ENCODE data around the gene NDUFAF4.

The NDUFAF4 gene

DNA sequence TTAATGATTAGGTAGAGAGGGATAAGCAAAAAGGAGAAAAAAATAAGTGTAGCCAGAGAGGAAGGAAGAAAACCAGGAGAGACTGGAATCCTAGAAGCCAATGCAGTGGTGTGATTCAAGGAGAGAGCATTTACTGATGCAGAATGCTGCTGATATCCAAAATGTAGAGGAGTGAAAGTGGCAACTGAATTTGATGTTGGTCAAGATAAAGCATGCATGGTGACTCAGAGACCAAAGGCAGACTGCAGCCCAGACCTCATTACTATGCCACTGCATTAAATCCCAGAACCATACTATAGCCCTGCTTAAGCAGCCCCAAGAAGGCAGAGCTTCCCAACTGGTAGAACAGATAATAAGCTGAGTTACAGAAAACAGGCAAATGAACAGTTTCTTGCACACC, 42.6 kb upstream of the NDUFAF4 start (continued):
- TF ChIP-seq ZNF184 (tag by site-specific recombination; IDR thresholded peaks at IDR 0.05), result no peak
- TF ChIP-seq, protein P1, sequence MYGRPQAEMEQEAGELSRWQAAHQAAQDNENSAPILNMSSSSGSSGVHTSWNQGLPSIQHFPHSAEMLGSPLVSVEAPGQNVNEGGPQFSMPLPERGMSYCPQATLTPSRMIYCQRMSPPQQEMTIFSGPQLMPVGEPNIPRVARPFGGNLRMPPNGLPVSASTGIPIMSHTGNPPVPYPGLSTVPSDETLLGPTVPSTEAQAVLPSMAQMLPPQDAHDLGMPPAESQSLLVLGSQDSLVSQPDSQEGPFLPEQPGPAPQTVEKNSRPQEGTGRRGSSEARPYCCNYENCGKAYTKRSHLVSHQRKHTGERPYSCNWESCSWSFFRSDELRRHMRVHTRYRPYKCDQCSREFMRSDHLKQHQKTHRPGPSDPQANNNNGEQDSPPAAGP (tag by site-specific recombination; IDR thresholded peaks at IDR 0.05), result no peak
- no peak for TF ChIP-seq ZNF155 (tag by site-specific recombination; IDR thresholded peaks at IDR 0.05)
- no peak for TF ChIP-seq ZNF473 (tag by site-specific recombination; IDR thresholded peaks at IDR 0.05)
- TF ChIP-seq ZNF341 (tag by site-specific recombination; IDR thresholded peaks at IDR 0.05; ENCODE audit: low read depth), result no peak
- TF ChIP-seq, protein P2, sequence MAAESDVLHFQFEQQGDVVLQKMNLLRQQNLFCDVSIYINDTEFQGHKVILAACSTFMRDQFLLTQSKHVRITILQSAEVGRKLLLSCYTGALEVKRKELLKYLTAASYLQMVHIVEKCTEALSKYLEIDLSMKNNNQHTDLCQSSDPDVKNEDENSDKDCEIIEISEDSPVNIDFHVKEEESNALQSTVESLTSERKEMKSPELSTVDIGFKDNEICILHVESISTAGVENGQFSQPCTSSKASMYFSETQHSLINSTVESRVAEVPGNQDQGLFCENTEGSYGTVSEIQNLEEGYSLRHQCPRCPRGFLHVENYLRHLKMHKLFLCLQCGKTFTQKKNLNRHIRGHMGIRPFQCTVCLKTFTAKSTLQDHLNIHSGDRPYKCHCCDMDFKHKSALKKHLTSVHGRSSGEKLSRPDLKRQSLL (tag by site-specific recombination; IDR thresholded peaks at IDR 0.05), result no peak
- TF ChIP-seq, protein P3, sequence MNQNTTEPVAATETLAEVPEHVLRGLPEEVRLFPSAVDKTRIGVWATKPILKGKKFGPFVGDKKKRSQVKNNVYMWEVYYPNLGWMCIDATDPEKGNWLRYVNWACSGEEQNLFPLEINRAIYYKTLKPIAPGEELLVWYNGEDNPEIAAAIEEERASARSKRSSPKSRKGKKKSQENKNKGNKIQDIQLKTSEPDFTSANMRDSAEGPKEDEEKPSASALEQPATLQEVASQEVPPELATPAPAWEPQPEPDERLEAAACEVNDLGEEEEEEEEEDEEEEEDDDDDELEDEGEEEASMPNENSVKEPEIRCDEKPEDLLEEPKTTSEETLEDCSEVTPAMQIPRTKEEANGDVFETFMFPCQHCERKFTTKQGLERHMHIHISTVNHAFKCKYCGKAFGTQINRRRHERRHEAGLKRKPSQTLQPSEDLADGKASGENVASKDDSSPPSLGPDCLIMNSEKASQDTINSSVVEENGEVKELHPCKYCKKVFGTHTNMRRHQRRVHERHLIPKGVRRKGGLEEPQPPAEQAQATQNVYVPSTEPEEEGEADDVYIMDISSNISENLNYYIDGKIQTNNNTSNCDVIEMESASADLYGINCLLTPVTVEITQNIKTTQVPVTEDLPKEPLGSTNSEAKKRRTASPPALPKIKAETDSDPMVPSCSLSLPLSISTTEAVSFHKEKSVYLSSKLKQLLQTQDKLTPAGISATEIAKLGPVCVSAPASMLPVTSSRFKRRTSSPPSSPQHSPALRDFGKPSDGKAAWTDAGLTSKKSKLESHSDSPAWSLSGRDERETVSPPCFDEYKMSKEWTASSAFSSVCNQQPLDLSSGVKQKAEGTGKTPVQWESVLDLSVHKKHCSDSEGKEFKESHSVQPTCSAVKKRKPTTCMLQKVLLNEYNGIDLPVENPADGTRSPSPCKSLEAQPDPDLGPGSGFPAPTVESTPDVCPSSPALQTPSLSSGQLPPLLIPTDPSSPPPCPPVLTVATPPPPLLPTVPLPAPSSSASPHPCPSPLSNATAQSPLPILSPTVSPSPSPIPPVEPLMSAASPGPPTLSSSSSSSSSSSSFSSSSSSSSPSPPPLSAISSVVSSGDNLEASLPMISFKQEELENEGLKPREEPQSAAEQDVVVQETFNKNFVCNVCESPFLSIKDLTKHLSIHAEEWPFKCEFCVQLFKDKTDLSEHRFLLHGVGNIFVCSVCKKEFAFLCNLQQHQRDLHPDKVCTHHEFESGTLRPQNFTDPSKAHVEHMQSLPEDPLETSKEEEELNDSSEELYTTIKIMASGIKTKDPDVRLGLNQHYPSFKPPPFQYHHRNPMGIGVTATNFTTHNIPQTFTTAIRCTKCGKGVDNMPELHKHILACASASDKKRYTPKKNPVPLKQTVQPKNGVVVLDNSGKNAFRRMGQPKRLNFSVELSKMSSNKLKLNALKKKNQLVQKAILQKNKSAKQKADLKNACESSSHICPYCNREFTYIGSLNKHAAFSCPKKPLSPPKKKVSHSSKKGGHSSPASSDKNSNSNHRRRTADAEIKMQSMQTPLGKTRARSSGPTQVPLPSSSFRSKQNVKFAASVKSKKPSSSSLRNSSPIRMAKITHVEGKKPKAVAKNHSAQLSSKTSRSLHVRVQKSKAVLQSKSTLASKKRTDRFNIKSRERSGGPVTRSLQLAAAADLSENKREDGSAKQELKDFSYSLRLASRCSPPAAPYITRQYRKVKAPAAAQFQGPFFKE (tag by site-specific recombination; IDR thresholded peaks at IDR 0.05; ENCODE audit: borderline replicate concordance), result no peak

DNA sequence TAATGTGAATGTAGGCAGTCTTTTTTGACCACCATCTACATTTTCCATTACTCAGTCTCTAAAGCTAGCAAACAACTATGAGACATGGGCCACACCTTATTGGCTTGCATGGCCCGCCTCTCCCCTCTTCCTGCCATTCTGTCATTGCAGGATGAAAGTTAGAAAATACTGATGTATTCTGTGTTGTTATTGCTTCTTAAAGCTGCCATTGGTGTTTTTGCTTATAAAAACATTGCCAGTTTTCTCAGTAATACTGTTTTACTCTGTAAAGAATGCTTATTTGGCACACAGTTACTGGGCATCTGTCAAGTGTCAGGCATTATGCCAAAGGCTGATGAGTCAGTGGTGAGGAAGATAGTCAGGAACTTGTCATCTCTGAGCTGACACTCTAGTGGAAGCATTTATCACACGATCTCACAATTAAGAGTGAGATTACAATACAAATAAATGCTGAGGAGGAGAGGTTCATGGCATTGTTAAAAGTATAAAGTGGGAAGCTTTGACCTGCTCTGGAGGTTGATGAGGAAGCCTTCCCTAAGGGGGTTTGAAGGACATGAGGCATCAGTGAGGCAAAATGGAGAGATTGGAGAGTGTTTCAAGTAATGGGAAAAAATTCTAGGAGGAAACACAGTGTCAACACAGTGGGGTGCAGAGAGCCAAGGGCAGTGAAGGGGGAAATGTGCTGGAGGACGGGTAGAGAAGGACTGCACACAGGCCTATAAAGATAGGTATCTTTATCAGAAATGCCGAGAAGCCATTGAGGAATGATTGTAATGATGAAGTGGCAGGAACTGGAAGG, 41.5 kb upstream of the NDUFAF4 start:
- Histone ChIP-seq H3K27ac (ENCODE audit: extremely low read depth, low read depth, low read length) (peak overlapping the region; percentile 32), H3K36me3 (ENCODE audit: control insufficient read depth in 2 of 2, insufficient read depth in 1 of 2, low read length in 2 of 2) (no peaks in the 10 kb centered on the region), H3K4me1 (ENCODE audit: control insufficient read depth, insufficient read depth, low read length) (peaks cover 13% of the 10 kb centered on the region), H3K4me3 (ENCODE audit: low read depth, low read length) (no peak overlapping the region), H3K9me3 (ENCODE audit: control insufficient read depth, insufficient read depth, low read depth, low read length) (no peaks in the 10 kb centered on the region)
- ChIA-PET POLR2A (interaction anchor here (0.8 kb wide), 1 partner anchor 18 kb away, joined by 3 read pairs; no protein-coding TSS in a partner anchor), CTCF (interaction anchor here (1.4 kb wide), 1 partner anchor 40 kb away, joined by 5 read pairs; no protein-coding TSS in a partner anchor)
- TF ChIP-seq ZNF10 (tag by site-specific recombination; IDR thresholded peaks at IDR 0.05) (peak; percentile 9; the same call in 1 of the 2 replicates), ZNF146 (tag by site-specific recombination; IDR thresholded peaks at IDR 0.05) (no peak), ZNF830 (tag by site-specific recombination; IDR thresholded peaks at IDR 0.05; ENCODE audit: low read depth) (no peak), ZNF785 (tag by site-specific recombination; IDR thresholded peaks at IDR 0.05) (no peak), SALL2 (tag by site-specific recombination; IDR thresholded peaks at IDR 0.05; ENCODE audit: borderline replicate concordance) (no peak), ZNF544 (tag by site-specific recombination; IDR thresholded peaks at IDR 0.05) (no peak), ZNF19 (tag by site-specific recombination; IDR thresholded peaks at IDR 0.05; ENCODE audit: low read depth) (no peak), ZNF530 (tag by site-specific recombination; IDR thresholded peaks at IDR 0.05; ENCODE audit: low read depth) (no peak), IKZF3 (tag by site-specific recombination; IDR thresholded peaks at IDR 0.05) (no peak)
- TF ChIP-seq, protein P4, sequence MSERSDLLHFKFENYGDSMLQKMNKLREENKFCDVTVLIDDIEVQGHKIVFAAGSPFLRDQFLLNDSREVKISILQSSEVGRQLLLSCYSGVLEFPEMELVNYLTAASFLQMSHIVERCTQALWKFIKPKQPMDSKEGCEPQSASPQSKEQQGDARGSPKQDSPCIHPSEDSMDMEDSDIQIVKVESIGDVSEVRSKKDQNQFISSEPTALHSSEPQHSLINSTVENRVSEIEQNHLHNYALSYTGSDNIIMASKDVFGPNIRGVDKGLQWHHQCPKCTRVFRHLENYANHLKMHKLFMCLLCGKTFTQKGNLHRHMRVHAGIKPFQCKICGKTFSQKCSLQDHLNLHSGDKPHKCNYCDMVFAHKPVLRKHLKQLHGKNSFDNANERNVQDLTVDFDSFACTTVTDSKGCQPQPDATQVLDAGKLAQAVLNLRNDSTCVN (tag by site-specific recombination; optimal IDR thresholded peaks at IDR 0.05), result no peak
- TF ChIP-seq, protein P5, sequence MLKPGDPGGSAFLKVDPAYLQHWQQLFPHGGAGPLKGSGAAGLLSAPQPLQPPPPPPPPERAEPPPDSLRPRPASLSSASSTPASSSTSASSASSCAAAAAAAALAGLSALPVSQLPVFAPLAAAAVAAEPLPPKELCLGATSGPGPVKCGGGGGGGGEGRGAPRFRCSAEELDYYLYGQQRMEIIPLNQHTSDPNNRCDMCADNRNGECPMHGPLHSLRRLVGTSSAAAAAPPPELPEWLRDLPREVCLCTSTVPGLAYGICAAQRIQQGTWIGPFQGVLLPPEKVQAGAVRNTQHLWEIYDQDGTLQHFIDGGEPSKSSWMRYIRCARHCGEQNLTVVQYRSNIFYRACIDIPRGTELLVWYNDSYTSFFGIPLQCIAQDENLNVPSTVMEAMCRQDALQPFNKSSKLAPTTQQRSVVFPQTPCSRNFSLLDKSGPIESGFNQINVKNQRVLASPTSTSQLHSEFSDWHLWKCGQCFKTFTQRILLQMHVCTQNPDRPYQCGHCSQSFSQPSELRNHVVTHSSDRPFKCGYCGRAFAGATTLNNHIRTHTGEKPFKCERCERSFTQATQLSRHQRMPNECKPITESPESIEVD (tag by site-specific recombination; IDR thresholded peaks at IDR 0.05), result peak; percentile 78
- TF ChIP-seq, protein P6, sequence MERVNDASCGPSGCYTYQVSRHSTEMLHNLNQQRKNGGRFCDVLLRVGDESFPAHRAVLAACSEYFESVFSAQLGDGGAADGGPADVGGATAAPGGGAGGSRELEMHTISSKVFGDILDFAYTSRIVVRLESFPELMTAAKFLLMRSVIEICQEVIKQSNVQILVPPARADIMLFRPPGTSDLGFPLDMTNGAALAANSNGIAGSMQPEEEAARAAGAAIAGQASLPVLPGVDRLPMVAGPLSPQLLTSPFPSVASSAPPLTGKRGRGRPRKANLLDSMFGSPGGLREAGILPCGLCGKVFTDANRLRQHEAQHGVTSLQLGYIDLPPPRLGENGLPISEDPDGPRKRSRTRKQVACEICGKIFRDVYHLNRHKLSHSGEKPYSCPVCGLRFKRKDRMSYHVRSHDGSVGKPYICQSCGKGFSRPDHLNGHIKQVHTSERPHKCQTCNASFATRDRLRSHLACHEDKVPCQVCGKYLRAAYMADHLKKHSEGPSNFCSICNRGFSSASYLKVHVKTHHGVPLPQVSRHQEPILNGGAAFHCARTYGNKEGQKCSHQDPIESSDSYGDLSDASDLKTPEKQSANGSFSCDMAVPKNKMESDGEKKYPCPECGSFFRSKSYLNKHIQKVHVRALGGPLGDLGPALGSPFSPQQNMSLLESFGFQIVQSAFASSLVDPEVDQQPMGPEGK (tag by site-specific recombination; IDR thresholded peaks at IDR 0.05), result no peak
- TF ChIP-seq, protein P7, sequence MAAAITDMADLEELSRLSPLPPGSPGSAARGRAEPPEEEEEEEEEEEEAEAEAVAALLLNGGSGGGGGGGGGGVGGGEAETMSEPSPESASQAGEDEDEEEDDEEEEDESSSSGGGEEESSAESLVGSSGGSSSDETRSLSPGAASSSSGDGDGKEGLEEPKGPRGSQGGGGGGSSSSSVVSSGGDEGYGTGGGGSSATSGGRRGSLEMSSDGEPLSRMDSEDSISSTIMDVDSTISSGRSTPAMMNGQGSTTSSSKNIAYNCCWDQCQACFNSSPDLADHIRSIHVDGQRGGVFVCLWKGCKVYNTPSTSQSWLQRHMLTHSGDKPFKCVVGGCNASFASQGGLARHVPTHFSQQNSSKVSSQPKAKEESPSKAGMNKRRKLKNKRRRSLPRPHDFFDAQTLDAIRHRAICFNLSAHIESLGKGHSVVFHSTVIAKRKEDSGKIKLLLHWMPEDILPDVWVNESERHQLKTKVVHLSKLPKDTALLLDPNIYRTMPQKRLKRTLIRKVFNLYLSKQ (tag by site-specific recombination; IDR thresholded peaks at IDR 0.05; ENCODE audit: borderline replicate concordance), result no peak
